ENCODE measurements around the gene ID2. TPM values are rescaled to one million over a fixed set of nuclear protein-coding genes. Genes with fewer than 3 reads are reported as not detected.

ID2 gene
- polyA plus RNA-seq, 3 donors: 282 to 2,821 (median 295) TPM

DNA sequence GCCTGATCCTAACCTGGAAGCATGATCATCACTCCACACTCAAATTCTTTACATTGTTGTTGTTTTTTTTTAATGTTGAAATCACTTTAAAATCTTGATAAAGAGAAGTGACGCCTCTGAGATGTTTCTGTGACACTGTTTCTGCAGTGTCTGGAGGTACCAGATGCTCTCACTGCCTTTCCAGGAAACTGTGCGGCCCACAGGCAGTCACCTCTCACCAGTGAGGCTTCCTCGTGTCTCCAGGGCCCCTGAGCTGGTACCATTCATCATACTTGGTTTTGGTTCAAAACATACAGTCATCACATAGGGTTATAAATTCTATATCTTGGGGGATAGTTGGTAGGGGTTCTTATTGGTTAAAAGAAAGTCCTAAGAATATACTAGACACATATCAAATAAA, 10.1 kb upstream of the ID2 start:
- Histone ChIP-seq H3K27me3 (ENCODE audit: control insufficient read depth in 2 of 2, insufficient read depth in 2 of 2, low read length in 2 of 2) (peaks cover 15 to 18% of the 10 kb centered on the region in 2 donors), H4K20me1 (ENCODE audit: insufficient read depth, low read length) (no peaks in the 10 kb centered on the region), H3K36me3 (replicated peaks in 1 of 2; ENCODE audit: control insufficient read depth in 1 of 2, insufficient read depth in 2 of 2, low read length in 2 of 2) (no peaks in the 10 kb centered on the region), H3K4me1 (ENCODE audit: control insufficient read depth in 1 of 2, insufficient read depth in 2 of 2, low read length in 2 of 2) (peaks cover 7 to 9% of the 10 kb centered on the region in 2 donors), H3K9ac (ENCODE audit: insufficient read depth, low read length, poor library complexity, severe bottlenecking) (no peak overlapping the region), H3K9me3 (replicated peaks in 1 of 2; ENCODE audit: control insufficient read depth in 1 of 2, insufficient read depth in 1 of 2, low read length in 2 of 2) (peaks cover 24 to 31% of the 10 kb centered on the region in 2 donors), H3K79me2 (ENCODE audit: insufficient read depth, low read length) (no peaks in the 10 kb centered on the region), H3K4me3 (replicated peaks in 1 of 3; ENCODE audit: low read depth in 2 of 3, low read length in 3 of 3) (no peak overlapping the region), H3K4me2 (replicated peaks; ENCODE audit: extremely low read depth, low read length, poor library complexity, severe bottlenecking) (no peak overlapping the region), H2AFZ (ENCODE audit: insufficient read depth, low read depth, low read length, poor library complexity, severe bottlenecking) (no peak overlapping the region), H3K27ac (ENCODE audit: low read depth in 1 of 2, low read length in 2 of 2) (no peak overlapping the region)
- peak overlapping the region in 1 of 7 donors; percentile 39 for H3K27ac Mint-ChIP-seq
- peaks cover 17% of the 10 kb centered on the region for H3K4me1 Mint-ChIP-seq
- peaks cover 15 to 38% (median 34%) of the 10 kb centered on the region in 7 donors for H3K9me3 Mint-ChIP-seq
- peaks cover 12 to 23% of the 10 kb centered on the region in 2 donors for H3K36me3 Mint-ChIP-seq
- 100% methylated on average over 1 of the region's 3 CpGs for WGBS (ENCODE audit: insufficient coverage)
- TF ChIP-seq, protein P1, sequence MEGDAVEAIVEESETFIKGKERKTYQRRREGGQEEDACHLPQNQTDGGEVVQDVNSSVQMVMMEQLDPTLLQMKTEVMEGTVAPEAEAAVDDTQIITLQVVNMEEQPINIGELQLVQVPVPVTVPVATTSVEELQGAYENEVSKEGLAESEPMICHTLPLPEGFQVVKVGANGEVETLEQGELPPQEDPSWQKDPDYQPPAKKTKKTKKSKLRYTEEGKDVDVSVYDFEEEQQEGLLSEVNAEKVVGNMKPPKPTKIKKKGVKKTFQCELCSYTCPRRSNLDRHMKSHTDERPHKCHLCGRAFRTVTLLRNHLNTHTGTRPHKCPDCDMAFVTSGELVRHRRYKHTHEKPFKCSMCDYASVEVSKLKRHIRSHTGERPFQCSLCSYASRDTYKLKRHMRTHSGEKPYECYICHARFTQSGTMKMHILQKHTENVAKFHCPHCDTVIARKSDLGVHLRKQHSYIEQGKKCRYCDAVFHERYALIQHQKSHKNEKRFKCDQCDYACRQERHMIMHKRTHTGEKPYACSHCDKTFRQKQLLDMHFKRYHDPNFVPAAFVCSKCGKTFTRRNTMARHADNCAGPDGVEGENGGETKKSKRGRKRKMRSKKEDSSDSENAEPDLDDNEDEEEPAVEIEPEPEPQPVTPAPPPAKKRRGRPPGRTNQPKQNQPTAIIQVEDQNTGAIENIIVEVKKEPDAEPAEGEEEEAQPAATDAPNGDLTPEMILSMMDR (IDR thresholded peaks at IDR 0.05): no peak
- no peak for DNase-seq
- no peak overlapping the region for H3K4me3 Mint-ChIP-seq
- H3K27me3 Mint-ChIP-seq (ENCODE audit: low read depth in 3 of 3): peaks cover 14 to 32% (median 23%) of the 10 kb centered on the region in 3 donors
- intact Hi-C loops (cut with micrococcal nuclease): no loop called here

DNA sequence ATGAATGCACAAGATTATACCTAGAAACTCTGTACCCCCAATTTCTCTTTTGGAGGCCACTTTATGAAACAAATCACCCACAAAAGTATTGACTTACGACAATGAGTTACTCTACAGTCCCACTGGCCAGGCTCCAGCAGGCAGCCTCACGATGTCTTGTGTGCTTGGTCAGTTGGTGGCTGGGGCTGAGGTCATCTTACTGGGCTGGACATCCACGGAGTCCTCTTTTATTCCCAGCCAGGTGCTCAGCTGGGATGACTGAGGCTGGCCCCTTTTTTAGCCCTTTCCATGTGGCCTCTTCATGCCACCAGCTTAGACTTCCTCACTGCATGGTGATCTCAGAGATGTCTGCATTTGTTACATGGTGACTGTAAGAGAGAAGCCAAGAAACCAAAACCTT, 8.9 kb upstream of the ID2 start:
- H3K9me3 Mint-ChIP-seq: peaks cover 15 to 42% (median 38%) of the 10 kb centered on the region in 7 donors
- H3K4me1 Mint-ChIP-seq: peaks cover 28% of the 10 kb centered on the region
- 100% methylated on average over 2 of the region's 3 CpGs for WGBS (ENCODE audit: insufficient coverage)
- H3K4me3 Mint-ChIP-seq: peak overlapping the region in 1 of 2 donors; percentile 43
- Histone ChIP-seq H3K36me3 (replicated peaks in 1 of 2; ENCODE audit: control insufficient read depth in 1 of 2, insufficient read depth in 2 of 2, low read length in 2 of 2) (no peaks in the 10 kb centered on the region), H3K4me2 (replicated peaks; ENCODE audit: extremely low read depth, low read length, poor library complexity, severe bottlenecking) (no peak overlapping the region), H3K27me3 (ENCODE audit: control insufficient read depth in 2 of 2, insufficient read depth in 2 of 2, low read length in 2 of 2) (peaks cover 26 to 30% of the 10 kb centered on the region in 2 donors), H3K4me1 (ENCODE audit: control insufficient read depth in 1 of 2, insufficient read depth in 2 of 2, low read length in 2 of 2) (peaks cover 18 to 20% of the 10 kb centered on the region in 2 donors), H4K20me1 (ENCODE audit: insufficient read depth, low read length) (no peaks in the 10 kb centered on the region), H3K9me3 (replicated peaks in 1 of 2; ENCODE audit: control insufficient read depth in 1 of 2, insufficient read depth in 1 of 2, low read length in 2 of 2) (peaks cover 24 to 31% of the 10 kb centered on the region in 2 donors), H3K27ac (ENCODE audit: low read depth in 1 of 2, low read length in 2 of 2) (no peak overlapping the region), H3K79me2 (ENCODE audit: insufficient read depth, low read length) (no peaks in the 10 kb centered on the region), H2AFZ (ENCODE audit: insufficient read depth, low read depth, low read length, poor library complexity, severe bottlenecking) (no peak overlapping the region), H3K9ac (ENCODE audit: insufficient read depth, low read length, poor library complexity, severe bottlenecking) (no peak overlapping the region), H3K4me3 (replicated peaks in 1 of 3; ENCODE audit: low read depth in 2 of 3, low read length in 3 of 3) (no peak overlapping the region)
- TF ChIP-seq, protein P1 (IDR thresholded peaks at IDR 0.05): no peak
- intact Hi-C loops (cut with micrococcal nuclease): no loop called here
- no peak for DNase-seq
- H3K27ac Mint-ChIP-seq: peak overlapping the region in 1 of 7 donors; percentile 48
- peaks cover 21 to 25% of the 10 kb centered on the region in 2 donors for H3K36me3 Mint-ChIP-seq
- H3K27me3 Mint-ChIP-seq (ENCODE audit: low read depth in 3 of 3): peaks cover 25 to 43% (median 34%) of the 10 kb centered on the region in 3 donors

Data from CD14-positive monocyte (primary cell).